Medulla oblongata (tissue), 1 donor: ENCODE measurements around the gene KDM5A.
A peak's percentile ranks its signal among the peaks of the same experiment; 100 is the strongest.
"Not testable (repeated sequence)": the region's sequence is repeated elsewhere in the genome, so short reads cannot be mapped to it uniquely, and the experiment has no call there.

ENCODE experiments used
- DNase-seq: peaks from one replicate; pipeline ENCODE4 v3.0.0-alpha.2; 2015; ENCODE audit errors: extremely low spot score

The KDM5A gene

DNA sequence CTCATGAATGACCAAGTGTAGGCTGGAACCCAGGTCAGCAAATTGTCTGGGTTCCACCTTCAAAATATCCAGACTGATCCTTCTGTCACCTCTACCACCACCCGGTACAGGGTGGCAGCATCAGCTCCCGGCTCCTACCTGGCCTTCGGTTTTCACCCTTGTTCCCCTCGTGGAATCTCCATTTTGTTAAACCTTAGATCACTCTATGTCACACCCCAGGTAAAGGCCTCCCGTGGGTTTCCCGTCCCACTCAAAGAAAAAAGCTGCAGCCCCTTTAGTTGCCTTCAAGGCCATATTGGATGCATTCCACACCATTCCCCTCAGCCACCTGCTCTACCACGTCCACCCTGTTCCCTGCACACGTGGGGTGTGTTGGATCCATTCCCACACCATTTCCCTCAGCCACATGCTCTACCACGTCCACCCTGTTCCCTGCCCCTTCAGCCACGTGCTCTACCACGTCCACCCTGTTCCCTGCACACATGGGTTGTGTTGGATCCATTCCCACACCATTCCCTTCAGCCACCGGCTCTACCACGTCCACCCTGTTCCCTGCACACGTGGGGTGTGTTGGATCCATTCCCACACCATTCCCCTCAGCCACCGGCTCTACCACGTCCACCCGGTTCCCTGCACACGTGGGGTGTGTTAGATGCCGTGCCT is 150.3 kb downstream of the KDM5A start:
- DNase-seq = no peak

GRCh38 chr12:238116-238515 is 151.0 kb downstream of the KDM5A start:
- DNase-seq = no peak

DNA sequence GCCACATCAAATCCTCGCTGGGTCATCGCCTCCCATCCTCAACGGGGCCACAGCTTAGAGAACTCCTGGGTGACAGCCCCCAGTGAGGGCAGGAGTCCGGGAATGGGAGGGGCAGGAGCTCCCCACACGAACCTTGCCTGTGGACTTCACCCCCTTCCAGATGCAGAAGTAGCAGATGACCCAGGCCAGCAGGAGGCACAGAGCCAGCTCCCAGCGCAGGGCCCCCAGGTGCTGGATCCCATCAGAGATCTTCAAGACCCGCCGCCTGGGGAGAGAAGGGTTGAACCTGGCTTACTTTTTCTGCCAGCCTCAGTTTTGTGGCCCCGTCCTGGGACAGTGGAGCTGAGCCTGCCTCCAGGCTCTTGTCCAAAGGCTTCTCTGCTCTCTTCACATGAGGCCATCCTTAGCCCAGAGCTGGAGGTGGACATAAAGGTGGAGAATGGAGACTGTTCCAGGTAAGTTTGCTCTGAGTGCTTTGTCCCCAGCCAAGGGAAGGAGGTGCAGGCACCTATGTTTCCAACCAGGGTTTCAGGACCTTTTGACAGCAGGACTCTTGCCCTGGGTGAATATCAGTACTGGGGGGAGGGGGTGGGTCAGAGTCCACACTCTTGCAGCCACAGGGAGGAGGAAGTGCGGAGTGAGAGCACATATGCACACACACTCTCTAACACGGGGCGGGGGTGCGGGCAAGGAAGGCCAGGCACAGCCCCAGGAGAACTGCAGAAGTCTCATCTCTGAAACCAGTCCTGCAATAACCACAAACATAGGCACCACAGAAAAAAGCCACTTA is 151.9 kb downstream of the KDM5A start:
- DNase-seq = no peak

DNA sequence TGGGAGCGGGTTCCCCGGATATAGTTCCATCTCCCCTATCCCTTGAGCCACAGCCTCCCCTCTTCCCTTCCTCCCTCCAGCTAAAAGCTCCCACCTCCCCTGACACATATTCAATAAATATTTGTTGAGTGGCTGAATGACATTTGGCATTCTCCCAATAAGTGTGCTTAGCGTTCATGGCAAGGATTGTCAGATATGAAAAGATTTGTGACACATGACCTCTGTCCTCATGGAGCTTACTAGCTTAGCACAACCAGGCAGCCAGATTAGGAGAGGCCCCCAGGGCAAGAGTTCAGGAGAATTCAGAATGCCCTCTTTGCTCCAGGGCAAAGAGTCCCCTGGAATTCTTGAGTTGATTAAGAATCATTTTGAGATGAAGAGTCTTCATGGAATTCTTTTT is 152.7 kb downstream of the KDM5A start:
- DNase-seq = no peak

DNA sequence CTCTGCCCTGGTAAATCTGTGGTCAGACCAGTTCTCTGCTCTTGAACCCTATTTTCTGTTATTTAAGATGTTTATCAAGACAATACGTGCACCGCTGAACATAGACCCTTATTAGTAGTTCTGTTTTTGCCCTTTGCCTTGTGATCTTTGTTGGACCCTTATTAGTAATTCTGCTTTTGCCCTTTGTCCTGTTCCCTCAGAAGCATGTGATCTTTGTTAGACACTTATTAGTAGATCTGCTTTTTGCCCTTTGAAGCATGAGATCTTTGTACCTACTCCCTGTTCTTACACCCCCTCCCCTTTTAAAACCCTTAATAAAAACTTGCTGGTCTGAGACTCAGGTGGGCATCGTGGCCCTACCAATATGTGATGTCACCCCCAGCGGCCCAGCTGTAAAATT is 153.2 kb downstream of the KDM5A start:
- not testable (repeated sequence) for DNase-seq

DNA sequence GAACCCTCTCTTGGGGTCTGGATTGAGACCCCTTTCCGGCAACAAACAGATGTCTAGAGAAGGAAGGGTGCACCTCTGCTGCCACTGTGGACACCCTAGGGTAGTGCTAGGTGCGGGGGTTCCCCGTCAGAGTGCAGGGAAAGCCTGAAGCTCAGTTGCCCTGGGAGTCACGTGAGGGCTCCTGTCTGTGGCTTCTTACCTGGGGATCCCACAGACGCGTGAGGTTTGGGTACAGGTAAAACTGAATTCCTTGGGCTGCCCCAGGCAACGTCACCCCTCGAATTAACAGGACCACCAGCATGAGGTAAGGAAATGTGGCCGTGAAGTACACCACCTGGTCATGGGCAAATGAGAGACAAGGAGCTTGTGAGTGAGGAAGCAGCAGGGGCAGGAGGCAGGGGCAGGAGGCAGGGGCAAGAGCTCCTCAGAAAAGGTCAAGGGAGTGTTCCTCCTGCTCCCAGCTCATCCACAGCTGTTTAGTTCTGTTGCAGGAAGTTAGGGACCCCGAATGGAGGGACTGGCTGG is 154.2 kb downstream of the KDM5A start:
- DNase-seq = no peak

- no peak for DNase-seq
Measured at GRCh38 chr12:234019-234418, 155.1 kb downstream of the KDM5A start.

- DNase-seq = no peak
Measured at GRCh38 chr12:233615-233968, 155.5 kb downstream of the KDM5A start.

- no peak for DNase-seq
Measured at GRCh38 chr12:232731-233614, 156.1 kb downstream of the KDM5A start.

GRCh38 chr12:230925-231671 is 158.0 kb downstream of the KDM5A start:
- DNase-seq = peak; percentile 71
